Neutrophil (primary cell): ENCODE measurements around the gene PTH1R.

Experiments used
- H3K27ac ChIP-seq: fragments of 200-600 bp; sonication (generic); 2 replicates; pipeline ENCODE4 v1.5.1; 2016; ENCODE audit warnings: mild to moderate bottlenecking, moderate library complexity
- H3K27me3 ChIP-seq: fragments of 200-600 bp; sonication (generic); 2 replicates; pipeline ENCODE4 v1.6.0; 2016; ENCODE audit warnings: mild to moderate bottlenecking
- H3K36me3 ChIP-seq: fragments of 200-600 bp; sonication (generic); 2 replicates; pipeline ENCODE4 v1.5.1; 2017
- H3K4me1 ChIP-seq, 2 experiments: fragments of 200-600 bp in 1 of 2; sonication (generic) in 1 of 2; 1 replicate in 1 of 2; 2 replicates in 1 of 2; pipeline versions ENCODE4 v1.5.1 to v1.6.1; 2013 to 2016; ENCODE audit warnings: low read depth in 1 of 2, low read length in 1 of 2, mild to moderate bottlenecking in 1 of 2, moderate library complexity in 1 of 2; ENCODE audit not compliant: control insufficient read depth in 1 of 2, insufficient read depth in 1 of 2
- H3K4me3 ChIP-seq, 2 experiments: fragments of 200-600 bp in 1 of 2; sonication (generic) in 1 of 2; 1 replicate in 1 of 2; 2 replicates in 1 of 2; pipeline ENCODE4 v1.5.1; 2013 to 2016; ENCODE audit warnings: low read depth in 1 of 2, low read length in 1 of 2, mild to moderate bottlenecking in 1 of 2, moderate library complexity in 1 of 2
- H3K9me3 ChIP-seq: fragments of 200-600 bp; sonication (generic); 2 replicates; pipeline ENCODE4 v1.5.1; 2016
- CTCF ChIP-seq: fragments of 200-600 bp; sonication (generic); IDR thresholded peaks from 2 replicates; pipeline ENCODE4 v1.5.1; 2016; ENCODE audit warnings: antibody characterized with exemption

Gene PTH1R

GRCh38 chr3:46917257-46917656 is 39.7 kb downstream of the PTH1R start:
- no peak for TF ChIP-seq CTCF
- H3K4me3 ChIP-seq, result no peak overlapping the region
- peaks cover 32% of the 10 kb centered on the region for H3K36me3 ChIP-seq
- no peaks in the 10 kb centered on the region for H3K9me3 ChIP-seq
- H3K27me3 ChIP-seq, result no peaks in the 10 kb centered on the region
- H3K27ac ChIP-seq, result no peak overlapping the region
- no peaks in the 10 kb centered on the region for H3K4me1 ChIP-seq

GRCh38 chr3:46918202-46918601 is 40.7 kb downstream of the PTH1R start:
- Histone ChIP-seq H3K27me3 (no peaks in the 10 kb centered on the region), H3K27ac (no peak overlapping the region), H3K36me3 (peaks cover 40% of the 10 kb centered on the region), H3K4me3 (no peak overlapping the region), H3K9me3 (no peaks in the 10 kb centered on the region), H3K4me1 (no peaks in the 10 kb centered on the region)
- no peak for TF ChIP-seq CTCF

GRCh38 chr3:46918634-46919033 is 41.1 kb downstream of the PTH1R start:
- TF ChIP-seq CTCF, result no peak
- no peaks in the 10 kb centered on the region for H3K27me3 ChIP-seq
- H3K9me3 ChIP-seq, result no peaks in the 10 kb centered on the region
- H3K4me1 ChIP-seq, result peaks cover under 1 to 2% of the 10 kb centered on the region in 2 experiments
- no peak overlapping the region for H3K27ac ChIP-seq
- peaks cover 41% of the 10 kb centered on the region for H3K36me3 ChIP-seq
- H3K4me3 ChIP-seq, result no peak overlapping the region

- H3K36me3 ChIP-seq, result peaks cover 42% of the 10 kb centered on the region
- peaks cover 19 to 21% of the 10 kb centered on the region in 2 experiments for H3K4me1 ChIP-seq
- no peak overlapping the region for H3K27ac ChIP-seq
- no peaks in the 10 kb centered on the region for H3K27me3 ChIP-seq
- no peak for TF ChIP-seq CTCF
- H3K9me3 ChIP-seq, result no peaks in the 10 kb centered on the region
- no peak overlapping the region for H3K4me3 ChIP-seq
Observed at GRCh38 chr3:46921041-46921440, 43.5 kb downstream of the PTH1R start.

- H3K4me3 ChIP-seq, result no peak overlapping the region
- H3K36me3 ChIP-seq, result peaks cover 42% of the 10 kb centered on the region
- H3K27ac ChIP-seq, result no peak overlapping the region
- no peaks in the 10 kb centered on the region for H3K9me3 ChIP-seq
- no peaks in the 10 kb centered on the region for H3K27me3 ChIP-seq
- peaks cover 27 to 29% of the 10 kb centered on the region in 2 experiments for H3K4me1 ChIP-seq
- no peak for TF ChIP-seq CTCF
Observed at GRCh38 chr3:46921871-46922271, 44.4 kb downstream of the PTH1R start.

- peaks cover 33 to 35% of the 10 kb centered on the region in 2 experiments for H3K4me1 ChIP-seq
- no peaks in the 10 kb centered on the region for H3K27me3 ChIP-seq
- no peak overlapping the region for H3K4me3 ChIP-seq
- no peak overlapping the region for H3K27ac ChIP-seq
- H3K9me3 ChIP-seq, result no peaks in the 10 kb centered on the region
- peaks cover 42% of the 10 kb centered on the region for H3K36me3 ChIP-seq
- TF ChIP-seq CTCF, result no peak
Observed at GRCh38 chr3:46922426-46922825, 44.9 kb downstream of the PTH1R start.
